GM23248 (cell line): ENCODE measurements around the gene PCSK2.

Source experiments
- EZH2 ChIP-seq: fragments of 200-600 bp; sonication (generic); IDR thresholded peaks from 2 replicates; pipeline ENCODE4 v1.6.1; 2018; ENCODE audit warnings: antibody characterized with exemption, mild to moderate bottlenecking; ENCODE audit not compliant: insufficient read depth, poor library complexity, severe bottlenecking
- EZH2phosphoT487 ChIP-seq: fragments of 200-600 bp; sonication (generic); IDR thresholded peaks from 2 replicates; pipeline ENCODE4 v1.6.1; 2018; ENCODE audit warnings: antibody characterized with exemption, moderate library complexity, mild to moderate bottlenecking, low read depth; ENCODE audit not compliant: insufficient read depth

- TF ChIP-seq EZH2 (no peak), EZH2phosphoT487 (no peak)
These were observed 194.7 kb downstream of the PCSK2 start for GRCh38 chr20:17421493-17421892.
